ENCODE measurements around the gene RPRD2. TPM values are rescaled to one million over a fixed set of nuclear protein-coding genes. Genes with fewer than 3 reads are reported as not detected.

Gene RPRD2
- total RNA-seq, 2 experiments from 2014 or later = 27.1 to 27.9 TPM

DNA sequence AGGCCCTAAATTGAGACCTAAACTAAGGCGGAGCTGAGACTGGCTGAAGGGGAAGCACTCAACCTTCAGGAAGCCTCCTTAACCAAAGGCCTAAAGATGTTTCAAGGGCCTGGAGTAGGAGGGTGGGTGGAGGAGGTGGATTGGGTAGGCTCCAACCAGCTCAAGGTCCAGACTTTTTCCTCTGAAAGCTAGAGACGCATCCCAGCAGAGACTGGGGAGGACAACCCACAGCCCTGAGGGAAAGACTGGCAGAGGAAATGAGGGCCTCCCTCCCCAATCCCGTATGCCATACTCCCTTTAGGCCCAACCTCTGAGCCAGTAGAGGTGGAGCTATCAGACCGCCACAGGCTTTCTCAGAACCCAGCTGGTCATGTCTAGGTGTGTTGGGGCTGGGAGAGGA, 145.0 kb downstream of the RPRD2 start:
- Mint-ChIP-seq H3K4me3 (no peak overlapping the region), H3K4me1 (ENCODE audit: low read depth) (no peaks in the 10 kb centered on the region), H3K27ac (no peak overlapping the region), H3K36me3 (ENCODE audit: low read depth) (peaks cover 31% of the 10 kb centered on the region), H3K9me3 (no peaks in the 10 kb centered on the region), H3K27me3 (no peaks in the 10 kb centered on the region)
- no peak for DNase-seq
- Histone ChIP-seq H3K36me3 (ENCODE audit: insufficient read depth, low read length) (peaks cover 35% of the 10 kb centered on the region), H3K27me3 (ENCODE audit: control insufficient read depth in 1 of 2, insufficient read depth in 2 of 2, low read length in 2 of 2) (no peaks in the 10 kb centered on the region), H3K27ac (ENCODE audit: low read depth in 1 of 2, low read length in 2 of 2) (no peak overlapping the region), H3K9me3 (ENCODE audit: control insufficient read depth in 1 of 2, insufficient read depth in 1 of 2, low read length in 2 of 2) (no peaks in the 10 kb centered on the region), H3K4me1 (ENCODE audit: insufficient read depth, low read length) (no peaks in the 10 kb centered on the region), H3K4me3 (ENCODE audit: low read length) (no peak overlapping the region)
- no peak for ATAC-seq (ENCODE audit: poor library complexity)
- intact Hi-C loops (cut with DNase I, micrococcal nuclease) = no loop called here
- CTCF ChIA-PET = no interaction called here
- TF ChIP-seq, protein P1, sequence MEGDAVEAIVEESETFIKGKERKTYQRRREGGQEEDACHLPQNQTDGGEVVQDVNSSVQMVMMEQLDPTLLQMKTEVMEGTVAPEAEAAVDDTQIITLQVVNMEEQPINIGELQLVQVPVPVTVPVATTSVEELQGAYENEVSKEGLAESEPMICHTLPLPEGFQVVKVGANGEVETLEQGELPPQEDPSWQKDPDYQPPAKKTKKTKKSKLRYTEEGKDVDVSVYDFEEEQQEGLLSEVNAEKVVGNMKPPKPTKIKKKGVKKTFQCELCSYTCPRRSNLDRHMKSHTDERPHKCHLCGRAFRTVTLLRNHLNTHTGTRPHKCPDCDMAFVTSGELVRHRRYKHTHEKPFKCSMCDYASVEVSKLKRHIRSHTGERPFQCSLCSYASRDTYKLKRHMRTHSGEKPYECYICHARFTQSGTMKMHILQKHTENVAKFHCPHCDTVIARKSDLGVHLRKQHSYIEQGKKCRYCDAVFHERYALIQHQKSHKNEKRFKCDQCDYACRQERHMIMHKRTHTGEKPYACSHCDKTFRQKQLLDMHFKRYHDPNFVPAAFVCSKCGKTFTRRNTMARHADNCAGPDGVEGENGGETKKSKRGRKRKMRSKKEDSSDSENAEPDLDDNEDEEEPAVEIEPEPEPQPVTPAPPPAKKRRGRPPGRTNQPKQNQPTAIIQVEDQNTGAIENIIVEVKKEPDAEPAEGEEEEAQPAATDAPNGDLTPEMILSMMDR (IDR thresholded peaks at IDR 0.05) = no peak
- POLR2A ChIA-PET = interaction anchor here (1.1 kb wide), 1 partner anchor 22 kb away, joined by 4 read pairs; the partner anchor contains the start of gene TARS2

GRCh38 chr1:150511551-150511950, 147.6 kb downstream of the RPRD2 start:
- ChIA-PET CTCF (interaction anchor here (0.6 kb wide), 1 partner anchor 75 kb away, joined by 3 read pairs; no protein-coding TSS in a partner anchor), POLR2A (no interaction called here)
- no peaks in the 10 kb centered on the region for H3K9me3 Mint-ChIP-seq
- H3K36me3 Mint-ChIP-seq (ENCODE audit: low read depth) = peaks cover 6% of the 10 kb centered on the region
- H3K27me3 Mint-ChIP-seq = no peaks in the 10 kb centered on the region
- Histone ChIP-seq H3K4me3 (ENCODE audit: low read length) (no peak overlapping the region), H3K27ac (ENCODE audit: low read depth in 1 of 2, low read length in 2 of 2) (no peak overlapping the region), H3K9me3 (ENCODE audit: control insufficient read depth in 1 of 2, insufficient read depth in 1 of 2, low read length in 2 of 2) (no peaks in the 10 kb centered on the region), H3K36me3 (ENCODE audit: insufficient read depth, low read length) (peaks cover 10% of the 10 kb centered on the region), H3K4me1 (ENCODE audit: insufficient read depth, low read length) (peaks cover 17% of the 10 kb centered on the region), H3K27me3 (ENCODE audit: control insufficient read depth in 1 of 2, insufficient read depth in 2 of 2, low read length in 2 of 2) (no peaks in the 10 kb centered on the region)
- intact Hi-C loops (cut with DNase I, micrococcal nuclease) = no loop called here
- ATAC-seq (ENCODE audit: poor library complexity) (no peak), DNase-seq (no peak)
- no peak overlapping the region for H3K4me3 Mint-ChIP-seq
- TF ChIP-seq, protein P1 (IDR thresholded peaks at IDR 0.05) = no peak
- no peak overlapping the region for H3K27ac Mint-ChIP-seq
- peaks cover 16% of the 10 kb centered on the region for H3K4me1 Mint-ChIP-seq (ENCODE audit: low read depth)

DNA sequence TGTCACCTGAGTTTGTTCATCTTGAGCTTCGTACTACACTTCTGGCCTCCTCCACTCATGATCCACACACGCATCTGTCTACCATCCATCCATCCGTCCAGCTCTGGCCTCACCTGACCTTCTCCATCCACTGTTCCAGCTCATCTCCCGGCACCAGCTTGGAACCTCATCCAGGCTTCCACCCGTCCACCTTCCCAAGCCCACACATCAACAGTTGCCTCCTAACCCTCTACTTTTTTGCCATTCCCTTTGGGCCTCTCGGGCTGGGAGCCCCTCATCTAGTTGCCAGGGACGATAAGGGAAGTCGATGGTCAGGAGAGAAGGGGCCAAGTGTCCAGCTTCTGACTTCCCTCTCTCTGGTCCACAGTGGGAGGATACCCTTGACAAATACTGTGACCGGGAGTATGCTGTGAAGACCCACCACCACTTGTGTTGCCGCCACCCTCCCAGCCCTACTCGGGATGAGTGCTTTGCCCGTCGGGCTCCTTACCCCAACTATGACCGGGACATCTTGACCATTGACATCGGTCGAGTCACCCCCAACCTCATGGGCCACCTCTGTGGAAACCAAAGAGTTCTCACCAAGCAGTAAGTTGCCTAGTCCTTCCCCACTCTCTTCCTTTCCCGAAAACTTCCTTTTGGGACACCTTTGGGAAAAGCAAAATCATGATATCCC, 148.2 kb downstream of the RPRD2 start:
- Mint-ChIP-seq H3K27ac (no peak overlapping the region), H3K4me3 (no peak overlapping the region), H3K36me3 (ENCODE audit: low read depth) (peaks cover under 1% of the 10 kb centered on the region), H3K4me1 (ENCODE audit: low read depth) (peaks cover 20% of the 10 kb centered on the region), H3K27me3 (no peaks in the 10 kb centered on the region), H3K9me3 (no peaks in the 10 kb centered on the region)
- H3K27ac ChIP-seq (ENCODE audit: low read depth in 1 of 2, low read length in 2 of 2) = no peak overlapping the region
- ChIA-PET CTCF (interaction anchor here (0.6 kb wide), 2 partner anchors 75 to 245 kb away, joined by 3 read pairs; no protein-coding TSS in a partner anchor), POLR2A (no interaction called here)
- TF ChIP-seq, protein P1 (IDR thresholded peaks at IDR 0.05) = no peak
- no peak overlapping the region for H3K4me3 ChIP-seq (ENCODE audit: low read length)
- intact Hi-C loops (cut with DNase I, micrococcal nuclease) = no loop called here
- DNase-seq (no peak), ATAC-seq (ENCODE audit: poor library complexity) (no peak)
- H3K36me3 ChIP-seq (ENCODE audit: insufficient read depth, low read length) = peaks cover 4% of the 10 kb centered on the region
- H3K27me3 ChIP-seq (ENCODE audit: control insufficient read depth in 1 of 2, insufficient read depth in 2 of 2, low read length in 2 of 2) = no peaks in the 10 kb centered on the region
- peaks cover 17% of the 10 kb centered on the region for H3K4me1 ChIP-seq (ENCODE audit: insufficient read depth, low read length)
- no peaks in the 10 kb centered on the region for H3K9me3 ChIP-seq (ENCODE audit: control insufficient read depth in 1 of 2, insufficient read depth in 1 of 2, low read length in 2 of 2)
